ENCODE data around the gene CREBBP.

DNA sequence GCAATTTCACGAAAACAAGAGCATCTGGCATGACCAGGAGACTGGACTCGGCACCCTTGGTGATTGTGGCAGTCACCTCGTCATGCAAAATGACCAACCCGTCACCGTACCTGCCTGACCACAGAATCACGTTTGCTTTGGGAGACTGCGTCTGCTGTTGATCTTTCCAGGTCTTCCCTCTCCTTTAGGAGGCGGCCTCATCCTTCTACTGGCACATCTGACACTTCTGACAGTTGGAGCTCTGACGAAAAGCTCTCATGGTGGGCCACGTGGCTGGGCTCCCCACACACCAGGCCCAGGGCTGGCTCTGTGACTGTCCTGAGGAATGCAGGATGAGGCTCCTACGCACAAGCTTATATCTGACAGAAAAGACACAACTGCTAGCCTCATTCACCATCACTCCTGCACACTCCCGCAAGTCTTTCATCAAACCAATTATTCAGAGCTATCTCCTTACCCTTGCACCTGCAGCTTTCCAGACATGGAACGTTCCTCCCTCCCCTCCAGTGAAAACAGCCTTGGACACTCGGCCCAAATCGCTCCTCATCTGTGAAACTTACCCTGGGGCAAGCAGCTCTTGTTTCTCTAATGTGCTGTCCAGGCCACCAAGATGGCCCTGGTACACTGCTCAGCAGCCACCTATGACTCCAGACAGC is 166.8 kb downstream of the CREBBP start:
- TF ChIP-seq POLR2A (IDR thresholded peaks at IDR 0.05) (no peak), CTCF (IDR thresholded peaks at IDR 0.05) (no peak)
